DMS79 treated with DMSO at 0.1 percent for 48 hours (cell line): ENCODE results near the gene SPRR2G.
"Not testable (repeated sequence)": the region's sequence is repeated elsewhere in the genome, so short reads cannot be mapped to it uniquely, and the experiment has no call there.

Experiments
- DNase-seq: peaks from one replicate; lab custom pipeline; 2025; lab: John Stamatoyannopoulos, UW

Gene SPRR2G

DNA sequence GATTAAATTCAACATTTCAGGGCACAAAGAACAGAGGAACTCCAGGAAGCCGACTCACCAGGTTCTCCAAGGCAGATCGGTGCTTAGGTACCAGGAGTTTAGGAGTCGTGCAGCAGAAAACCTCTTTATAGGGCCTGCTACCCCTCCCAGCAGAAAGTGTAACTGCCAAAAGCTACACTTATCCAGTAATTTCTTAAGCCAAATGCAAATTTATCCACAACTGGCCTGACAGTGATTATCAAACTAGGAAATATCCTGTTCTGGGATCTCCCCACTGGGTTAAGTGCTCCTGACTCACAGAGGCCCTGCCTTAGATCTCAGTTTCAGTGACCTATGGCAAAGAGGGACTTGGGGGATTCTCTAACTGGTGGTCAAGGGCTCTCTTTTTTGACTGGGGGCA is 37.3 kb downstream of the SPRR2G start, which contains the start of gene SPRR2F:
Gene SPRR2F (minus strand): TSS at position 101 of the 400 bp plus-strand sequence. CDS start 783 bp downstream, outside the sequence.
- DNase-seq = no peak

- DNase-seq = not testable (repeated sequence)
Measured at GRCh38 chr1:153112454-153112853, 38.2 kb downstream of the SPRR2G start.

DNA sequence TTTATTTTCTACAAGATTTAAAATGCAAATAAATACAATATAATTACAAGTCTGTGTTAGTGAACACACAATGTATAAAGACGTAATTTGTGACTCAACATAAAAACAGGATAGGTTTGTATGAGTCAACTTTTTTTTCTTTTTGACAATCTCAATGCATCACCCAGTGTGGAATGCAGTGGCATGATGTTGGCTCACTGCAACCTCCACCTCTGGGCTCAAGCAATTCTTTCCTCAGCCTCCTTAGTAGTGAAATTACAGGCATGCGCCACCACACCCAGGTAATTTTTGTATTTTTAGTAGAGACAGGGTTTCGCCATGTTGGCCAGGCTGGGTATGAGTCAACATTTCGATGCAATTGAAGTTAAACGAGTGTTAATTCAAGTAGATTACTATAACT is 50.4 kb downstream of the SPRR2G start:
- DNase-seq = no peak
